H9 (cell line): Measurements from ENCODE around the gene CEACAM16. TPM values are rescaled to one million over a fixed set of nuclear protein-coding genes. Genes with fewer than 3 reads are reported as not detected.

Source experiments
- DNase-seq: peaks from one replicate; pipeline ENCODE4 v3.0.0-alpha.2; 2017
- H2AFZ ChIP-seq: one replicate; pipeline ENCODE4 v1.6.1; 2013; ENCODE audit warnings: mild to moderate bottlenecking, low read length, control low read depth, moderate library complexity
- H2AK5ac ChIP-seq: 2 replicates; pipeline ENCODE4 v1.6.1; 2013; ENCODE audit warnings: low read length, control low read depth, mixed read lengths; ENCODE audit not compliant: insufficient read length
- H2BK120ac ChIP-seq: one replicate; pipeline ENCODE4 v1.6.1; 2013; ENCODE audit warnings: low read depth, mild to moderate bottlenecking, low read length, control low read depth, inconsistent platforms; ENCODE audit not compliant: poor library complexity, severe bottlenecking
- H2BK12ac ChIP-seq: 2 replicates; pipeline ENCODE4 v1.6.1; 2013; ENCODE audit warnings: low read length, control low read depth, mixed read lengths, low read depth; ENCODE audit not compliant: insufficient read length
- H2BK15ac ChIP-seq: 2 replicates; pipeline ENCODE4 v1.6.1; 2013; ENCODE audit warnings: low read depth, low read length, control low read depth
- H2BK20ac ChIP-seq: one replicate; pipeline ENCODE4 v1.6.1; 2013; ENCODE audit warnings: low read depth, mild to moderate bottlenecking, low read length, control low read depth, inconsistent platforms; ENCODE audit not compliant: poor library complexity, severe bottlenecking
- H2BK5ac ChIP-seq: 2 replicates; pipeline ENCODE4 v1.6.1; 2013; ENCODE audit warnings: low read length, control low read depth, mixed read lengths; ENCODE audit not compliant: insufficient read length
- H3K14ac ChIP-seq: 2 replicates; pipeline ENCODE4 v1.6.1; 2013; ENCODE audit warnings: low read length, control low read depth; ENCODE audit not compliant: insufficient read depth
- H3K18ac ChIP-seq: 2 replicates; pipeline ENCODE4 v1.6.1; 2013; ENCODE audit warnings: low read depth, mild to moderate bottlenecking, mixed read lengths, low read length, control low read depth; ENCODE audit not compliant: insufficient read length
- H3K23ac ChIP-seq: 2 replicates; pipeline ENCODE4 v1.6.1; 2013; ENCODE audit warnings: low read length, control low read depth, mixed read lengths, low read depth; ENCODE audit not compliant: insufficient read length
- H3K23me2 ChIP-seq: 2 replicates; pipeline ENCODE4 v1.6.1; 2013; ENCODE audit warnings: low read depth, mild to moderate bottlenecking, mixed read lengths, low read length, control low read depth; ENCODE audit not compliant: insufficient read length, poor library complexity, severe bottlenecking
- H3K27ac ChIP-seq: 2 replicates; pipeline ENCODE4 v1.5.1; 2013; ENCODE audit warnings: low read length, control low read depth, mixed read lengths, low read depth; ENCODE audit not compliant: insufficient read length
- H3K27me3 ChIP-seq: 2 replicates; pipeline ENCODE4 v1.6.1; 2013; ENCODE audit warnings: low read length, control low read depth, inconsistent platforms; ENCODE audit not compliant: insufficient read depth
- H3K4ac ChIP-seq: 2 replicates; pipeline ENCODE4 v1.6.1; 2013; ENCODE audit warnings: low read depth, mild to moderate bottlenecking, control low read depth, inconsistent platforms, low read length, moderate library complexity
- H3K4me1 ChIP-seq: 2 replicates; pipeline ENCODE4 v1.6.1; 2013; ENCODE audit warnings: low read length, control low read depth, inconsistent platforms; ENCODE audit not compliant: insufficient read depth
- H3K4me2 ChIP-seq: 2 replicates; pipeline ENCODE4 v1.6.1; 2013; ENCODE audit warnings: low read length, control low read depth, mixed read lengths; ENCODE audit not compliant: insufficient read length, insufficient read depth
- H3K56ac ChIP-seq: 2 replicates; pipeline ENCODE4 v1.6.1; 2013; ENCODE audit warnings: low read depth, mild to moderate bottlenecking, mixed read lengths, low read length, control low read depth; ENCODE audit not compliant: insufficient read length
- H3K79me1 ChIP-seq: 2 replicates; pipeline ENCODE4 v1.6.1; 2013; ENCODE audit warnings: low read depth, mild to moderate bottlenecking, moderate library complexity, low read length, control low read depth, inconsistent platforms; ENCODE audit not compliant: insufficient read depth, poor library complexity, severe bottlenecking
- H3K79me2 ChIP-seq: 2 replicates; pipeline ENCODE4 v1.6.1; 2013; ENCODE audit warnings: low read length, control low read depth, inconsistent platforms; ENCODE audit not compliant: insufficient read depth
- H3K9ac ChIP-seq: 2 replicates; pipeline ENCODE4 v1.6.1; 2013; ENCODE audit warnings: low read length, control low read depth, mixed read lengths; ENCODE audit not compliant: insufficient read length; ENCODE audit errors: extremely low read depth
- H3K9me3 ChIP-seq: one replicate; pipeline ENCODE4 v1.6.1; 2013; ENCODE audit warnings: low read depth, low read length, inconsistent platforms; ENCODE audit not compliant: control insufficient read depth
- H3T11ph ChIP-seq: one replicate; pipeline ENCODE4 v1.6.1; 2013; ENCODE audit warnings: mild to moderate bottlenecking, low read length, control low read depth, inconsistent platforms
- H4K20me1 ChIP-seq: one replicate; pipeline ENCODE4 v1.6.1; 2013; ENCODE audit not compliant: control insufficient read depth, insufficient read length, insufficient read depth
- H4K5ac ChIP-seq: 2 replicates; pipeline ENCODE4 v1.6.1; 2013; ENCODE audit warnings: low read depth, mild to moderate bottlenecking, mixed read lengths, low read length, control low read depth; ENCODE audit not compliant: insufficient read length
- H4K8ac ChIP-seq: replicated peaks from 2 replicates; pipeline ENCODE4 v1.6.1; 2013; ENCODE audit warnings: low read length, control low read depth, mixed read lengths, low read depth; ENCODE audit not compliant: insufficient read length
- H4K91ac ChIP-seq: 2 replicates; pipeline ENCODE4 v1.6.1; 2013; ENCODE audit warnings: low read depth, mild to moderate bottlenecking, moderate library complexity, mixed read lengths, low read length, control low read depth; ENCODE audit not compliant: insufficient read length
- H3K27ac Mint-ChIP-seq, 3 experiments: 2 replicates in 2 of 3; 3 replicates in 1 of 3; pipeline ENCODE4 v1.8.0; 2020 to 2021; ENCODE audit warnings: mixed read lengths in 3 of 3, mild to moderate bottlenecking in 1 of 3, moderate library complexity in 1 of 3
- H3K27me3 Mint-ChIP-seq: 2 replicates; pipeline ENCODE4 v1.8.0; 2021; ENCODE audit warnings: low read depth, mild to moderate bottlenecking, moderate library complexity, mixed read lengths
- H3K36me3 Mint-ChIP-seq, 3 experiments: 2 replicates in 2 of 3; 3 replicates in 1 of 3; pipeline ENCODE4 v1.8.0; 2020 to 2021; ENCODE audit warnings: low read depth in 3 of 3, mixed read lengths in 3 of 3; ENCODE audit not compliant: insufficient read depth in 1 of 3
- H3K4me1 Mint-ChIP-seq, 2 experiments: 2 replicates each; pipeline ENCODE4 v1.8.0; 2020; ENCODE audit warnings: mixed read lengths in 2 of 2
- H3K4me3 Mint-ChIP-seq, 2 experiments: 2 replicates in 1 of 2; 3 replicates in 1 of 2; pipeline ENCODE4 v1.8.0; 2020 to 2021; ENCODE audit warnings: mild to moderate bottlenecking in 2 of 2, mixed read lengths in 2 of 2, moderate library complexity in 1 of 2
- H3K9me3 Mint-ChIP-seq, 2 experiments: 2 replicates in 1 of 2; 3 replicates in 1 of 2; pipeline ENCODE4 v1.8.0; 2020; ENCODE audit warnings: mild to moderate bottlenecking in 2 of 2, mixed read lengths in 2 of 2, moderate library complexity in 1 of 2
- WGBS: extraction: QIAGEN DNeasy Blood & Tissue Kit; methylation state at CpG from one replicate; pipeline ENCODE4 v1.1.7; 2013; ENCODE audit warnings: missing lambda C conversion rate, low lambda C conversion rate, mixed read lengths; ENCODE audit not compliant: insufficient read length; ENCODE audit errors: extremely low coverage; 5-methylcytosine and 5-hydroxymethylcytosine counted together
- total RNA-seq: library from RNA; stranded (reverse); gene quantifications from 2 replicates; pipeline ENCODE4 v1.2.1, GENCODE V29; 2021
- TF ChIP-seq, protein P1 (sequence below): fragments of 200-600 bp; sonication (generic); conservative IDR thresholded peaks from 3 replicates; pipeline ENCODE4 v1.8.0; 2021; ENCODE audit warnings: antibody characterized with exemption, mild to moderate bottlenecking

Gene CEACAM16
- total RNA-seq, 1 experiment from 2014 or later, result not detected

DNA sequence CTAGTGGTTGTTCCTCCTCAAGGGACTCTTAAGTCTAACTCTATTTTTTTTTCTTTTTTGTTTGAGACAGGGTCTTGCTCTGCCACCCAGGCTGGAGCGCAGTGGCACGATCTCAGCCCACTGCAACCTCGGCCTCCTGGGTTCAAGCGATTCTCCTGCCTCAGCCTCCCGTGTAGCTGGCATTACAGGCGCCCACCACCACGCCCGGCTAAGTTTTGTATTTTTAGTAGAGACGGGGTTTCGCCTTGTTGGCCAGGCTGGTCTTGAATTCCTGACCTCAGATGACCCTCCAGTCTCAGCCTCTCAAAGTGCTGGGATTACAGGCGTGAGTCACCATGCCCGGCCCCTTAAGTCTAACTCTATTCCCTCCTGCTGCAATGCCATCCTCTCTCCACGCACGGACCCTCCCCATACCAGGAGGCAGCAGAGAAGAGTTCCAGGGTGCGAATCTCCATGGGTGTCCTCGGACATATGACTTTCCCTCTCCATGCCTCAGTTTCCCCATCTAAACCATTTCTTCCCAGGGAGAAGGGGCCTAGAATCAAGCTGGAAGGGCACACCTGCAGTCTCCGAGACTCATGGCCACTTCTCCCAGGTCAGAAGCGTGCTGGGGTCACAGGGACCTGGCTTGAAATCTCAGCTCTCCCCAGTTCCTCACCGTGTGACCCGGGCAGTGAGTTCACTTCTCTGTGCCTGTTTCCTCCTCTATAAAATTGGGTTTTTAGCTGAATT is 43.5 kb downstream of the CEACAM16 start:
- peaks cover 4 to 29% of the 10 kb centered on the region in 2 experiments for H3K4me1 Mint-ChIP-seq
- H3K4me2 ChIP-seq, result no peak overlapping the region

More for the DNA sequence above, 43.5 kb downstream of the CEACAM16 start:
- Mint-ChIP-seq H3K9me3 (no peaks in the 10 kb centered on the region; a peak in 1 of 5 replicates), H3K27ac (no peak overlapping the region), H3K27me3 (peaks cover 57% of the 10 kb centered on the region), H3K4me3 (no peak overlapping the region), H3K36me3 (no peaks in the 10 kb centered on the region; a peak in 1 of 7 replicates)
- no peak overlapping the region for H2BK12ac ChIP-seq
- H4K5ac ChIP-seq, result no peak overlapping the region
- H4K20me1 ChIP-seq, result no peaks in the 10 kb centered on the region
- no peak overlapping the region for H3K14ac ChIP-seq
- no peak overlapping the region for H4K91ac ChIP-seq
- H3K9me3 ChIP-seq, result no peaks in the 10 kb centered on the region
- no peak overlapping the region for H2AFZ ChIP-seq
- no peaks in the 10 kb centered on the region for H3K23me2 ChIP-seq
- no peak overlapping the region for H3K56ac ChIP-seq
- peaks cover 17% of the 10 kb centered on the region; the same call in 1 of the 2 replicates for H3K27me3 ChIP-seq
- no peak overlapping the region for H2BK5ac ChIP-seq
- no peak for DNase-seq
- TF ChIP-seq, protein P1, sequence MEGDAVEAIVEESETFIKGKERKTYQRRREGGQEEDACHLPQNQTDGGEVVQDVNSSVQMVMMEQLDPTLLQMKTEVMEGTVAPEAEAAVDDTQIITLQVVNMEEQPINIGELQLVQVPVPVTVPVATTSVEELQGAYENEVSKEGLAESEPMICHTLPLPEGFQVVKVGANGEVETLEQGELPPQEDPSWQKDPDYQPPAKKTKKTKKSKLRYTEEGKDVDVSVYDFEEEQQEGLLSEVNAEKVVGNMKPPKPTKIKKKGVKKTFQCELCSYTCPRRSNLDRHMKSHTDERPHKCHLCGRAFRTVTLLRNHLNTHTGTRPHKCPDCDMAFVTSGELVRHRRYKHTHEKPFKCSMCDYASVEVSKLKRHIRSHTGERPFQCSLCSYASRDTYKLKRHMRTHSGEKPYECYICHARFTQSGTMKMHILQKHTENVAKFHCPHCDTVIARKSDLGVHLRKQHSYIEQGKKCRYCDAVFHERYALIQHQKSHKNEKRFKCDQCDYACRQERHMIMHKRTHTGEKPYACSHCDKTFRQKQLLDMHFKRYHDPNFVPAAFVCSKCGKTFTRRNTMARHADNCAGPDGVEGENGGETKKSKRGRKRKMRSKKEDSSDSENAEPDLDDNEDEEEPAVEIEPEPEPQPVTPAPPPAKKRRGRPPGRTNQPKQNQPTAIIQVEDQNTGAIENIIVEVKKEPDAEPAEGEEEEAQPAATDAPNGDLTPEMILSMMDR, result no peak
- H3K79me2 ChIP-seq, result no peaks in the 10 kb centered on the region
- no peak overlapping the region for H3K23ac ChIP-seq
- no peak overlapping the region for H4K8ac ChIP-seq
- H3K27ac ChIP-seq, result no peak overlapping the region
- no peak overlapping the region for H2BK15ac ChIP-seq
- no peak overlapping the region for H3K18ac ChIP-seq
- H2BK120ac ChIP-seq, result no peak overlapping the region
- WGBS, result no CpG with 5 or more reads among the region's 20 CpGs
- H3K79me1 ChIP-seq, result no peaks in the 10 kb centered on the region
- no peak overlapping the region for H3T11ph ChIP-seq
- no peak overlapping the region for H2AK5ac ChIP-seq
- H3K9ac ChIP-seq, result no peak overlapping the region
- H2BK20ac ChIP-seq, result no peak overlapping the region
- no peak overlapping the region for H3K4ac ChIP-seq
- H3K4me1 ChIP-seq, result no peaks in the 10 kb centered on the region; the same call in 1 of the 2 replicates
